Measurements from ENCODE around the gene PEMT.

DNA sequence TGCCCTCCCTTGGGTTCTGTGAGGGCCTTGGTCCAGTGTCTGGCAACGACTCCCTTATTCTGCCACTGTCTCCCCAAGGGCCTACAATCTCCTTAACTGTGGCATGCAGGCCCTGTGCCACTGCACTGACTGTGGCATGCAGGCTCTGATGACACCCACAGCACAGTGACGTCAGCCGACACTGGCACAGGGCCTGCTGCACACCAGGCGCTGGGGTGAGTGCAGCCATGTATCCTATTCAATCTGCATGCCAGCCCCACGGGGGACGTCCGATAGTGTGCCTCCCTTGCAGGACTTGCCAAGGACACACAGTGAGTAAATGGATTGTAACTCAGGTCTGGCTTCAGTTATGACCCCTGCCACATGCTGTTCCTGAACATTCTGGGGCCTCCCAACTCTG lies 55.6 kb downstream of the PEMT start:
- TF ChIP-seq, protein P1, sequence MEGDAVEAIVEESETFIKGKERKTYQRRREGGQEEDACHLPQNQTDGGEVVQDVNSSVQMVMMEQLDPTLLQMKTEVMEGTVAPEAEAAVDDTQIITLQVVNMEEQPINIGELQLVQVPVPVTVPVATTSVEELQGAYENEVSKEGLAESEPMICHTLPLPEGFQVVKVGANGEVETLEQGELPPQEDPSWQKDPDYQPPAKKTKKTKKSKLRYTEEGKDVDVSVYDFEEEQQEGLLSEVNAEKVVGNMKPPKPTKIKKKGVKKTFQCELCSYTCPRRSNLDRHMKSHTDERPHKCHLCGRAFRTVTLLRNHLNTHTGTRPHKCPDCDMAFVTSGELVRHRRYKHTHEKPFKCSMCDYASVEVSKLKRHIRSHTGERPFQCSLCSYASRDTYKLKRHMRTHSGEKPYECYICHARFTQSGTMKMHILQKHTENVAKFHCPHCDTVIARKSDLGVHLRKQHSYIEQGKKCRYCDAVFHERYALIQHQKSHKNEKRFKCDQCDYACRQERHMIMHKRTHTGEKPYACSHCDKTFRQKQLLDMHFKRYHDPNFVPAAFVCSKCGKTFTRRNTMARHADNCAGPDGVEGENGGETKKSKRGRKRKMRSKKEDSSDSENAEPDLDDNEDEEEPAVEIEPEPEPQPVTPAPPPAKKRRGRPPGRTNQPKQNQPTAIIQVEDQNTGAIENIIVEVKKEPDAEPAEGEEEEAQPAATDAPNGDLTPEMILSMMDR (IDR thresholded peaks at IDR 0.05): no peak
- no peak for TF ChIP-seq POLR2A (IDR thresholded peaks at IDR 0.05)
